GM23338 (cell line): ENCODE data around the gene RAN.

Experiments
- CREB1 ChIP-seq: fragments of 250-450 bp; sonication (Bioruptor Pico); IDR thresholded peaks from 2 replicates; pipeline ENCODE4 v1.5.0; 2020; ENCODE audit warnings: low read depth, mild to moderate bottlenecking, moderate library complexity
- EZH2 ChIP-seq: fragments of 200-600 bp; sonication (generic); IDR thresholded peaks from one replicate; pipeline ENCODE4 v1.8.0; 2017; ENCODE audit warnings: antibody characterized with exemption, mild to moderate bottlenecking, low read depth; ENCODE audit not compliant: unreplicated experiment
- EZH2phosphoT487 ChIP-seq: fragments of 200-600 bp; sonication (generic); IDR thresholded peaks from one replicate; pipeline ENCODE4 v1.8.1; 2018; ENCODE audit warnings: antibody characterized with exemption; ENCODE audit not compliant: unreplicated experiment
- JUNB ChIP-seq: IDR thresholded peaks from one replicate; pipeline ENCODE4 v1.6.1; 2016; ENCODE audit warnings: antibody characterized with exemption; ENCODE audit not compliant: unreplicated experiment
- NANOG ChIP-seq: IDR thresholded peaks from 2 replicates; pipeline ENCODE4 v1.6.1; 2016; ENCODE audit warnings: antibody characterized with exemption, borderline replicate concordance
- POLR2AphosphoS5 ChIP-seq: IDR thresholded peaks from 2 replicates; pipeline ENCODE4 v1.6.1; 2016; ENCODE audit warnings: antibody characterized with exemption, low read depth
- REST ChIP-seq: IDR thresholded peaks from one replicate; pipeline ENCODE4 v1.6.1; 2018; ENCODE audit warnings: antibody characterized with exemption; ENCODE audit not compliant: unreplicated experiment
- STAT1 ChIP-seq: IDR thresholded peaks from one replicate; pipeline ENCODE4 v1.6.1; 2016; ENCODE audit warnings: antibody characterized with exemption; ENCODE audit not compliant: unreplicated experiment
- ZNF114 ChIP-seq: fragments of 250-450 bp; sonication (Bioruptor Pico); IDR thresholded peaks from 2 replicates; pipeline ENCODE4 v1.5.0; 2020; ENCODE audit warnings: mild to moderate bottlenecking, moderate library complexity
- ZNF331 ChIP-seq: fragments of 250-450 bp; sonication (Bioruptor Pico); IDR thresholded peaks from 2 replicates; pipeline ENCODE4 v1.5.0; 2020; ENCODE audit warnings: low read depth, mild to moderate bottlenecking, moderate library complexity
- TF ChIP-seq, protein P1 (sequence below), 2 experiments: fragments of 200-600 bp in 1 of 2; sonication (generic) in 1 of 2; conservative IDR thresholded peaks; 2 replicates each; pipeline versions ENCODE4 v1.5.1 to v1.6.1; 2016 to 2017; ENCODE audit warnings: antibody characterized with exemption in 2 of 2, low read depth in 2 of 2, mild to moderate bottlenecking in 2 of 2, moderate library complexity in 1 of 2

DNA sequence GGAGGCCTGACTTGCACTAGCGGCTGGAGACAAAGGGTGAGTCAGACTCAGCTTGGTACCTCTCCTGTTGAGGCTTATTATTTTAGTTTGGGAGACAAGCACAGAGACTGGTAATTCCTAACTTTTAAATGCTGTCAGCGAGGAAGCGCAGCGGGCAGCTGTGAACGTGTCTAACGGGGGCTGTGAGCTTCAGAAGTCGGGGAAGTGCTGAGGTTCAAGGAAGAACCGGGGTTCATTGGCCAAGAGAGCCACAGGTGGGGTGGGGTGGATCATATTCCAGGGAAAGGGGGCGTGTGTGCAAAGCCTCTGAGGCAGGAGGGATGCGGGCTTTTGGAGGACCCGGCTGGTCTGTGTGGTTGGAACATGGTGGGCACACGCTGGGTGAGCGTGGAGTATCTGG lies 45.7 kb downstream of the RAN start:
- TF ChIP-seq, protein P1, sequence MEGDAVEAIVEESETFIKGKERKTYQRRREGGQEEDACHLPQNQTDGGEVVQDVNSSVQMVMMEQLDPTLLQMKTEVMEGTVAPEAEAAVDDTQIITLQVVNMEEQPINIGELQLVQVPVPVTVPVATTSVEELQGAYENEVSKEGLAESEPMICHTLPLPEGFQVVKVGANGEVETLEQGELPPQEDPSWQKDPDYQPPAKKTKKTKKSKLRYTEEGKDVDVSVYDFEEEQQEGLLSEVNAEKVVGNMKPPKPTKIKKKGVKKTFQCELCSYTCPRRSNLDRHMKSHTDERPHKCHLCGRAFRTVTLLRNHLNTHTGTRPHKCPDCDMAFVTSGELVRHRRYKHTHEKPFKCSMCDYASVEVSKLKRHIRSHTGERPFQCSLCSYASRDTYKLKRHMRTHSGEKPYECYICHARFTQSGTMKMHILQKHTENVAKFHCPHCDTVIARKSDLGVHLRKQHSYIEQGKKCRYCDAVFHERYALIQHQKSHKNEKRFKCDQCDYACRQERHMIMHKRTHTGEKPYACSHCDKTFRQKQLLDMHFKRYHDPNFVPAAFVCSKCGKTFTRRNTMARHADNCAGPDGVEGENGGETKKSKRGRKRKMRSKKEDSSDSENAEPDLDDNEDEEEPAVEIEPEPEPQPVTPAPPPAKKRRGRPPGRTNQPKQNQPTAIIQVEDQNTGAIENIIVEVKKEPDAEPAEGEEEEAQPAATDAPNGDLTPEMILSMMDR (conservative IDR thresholded peaks at IDR 0.05; ENCODE audit: low read depth in 2 of 2), result no peak
- TF ChIP-seq POLR2AphosphoS5 (no peak), CREB1 (CRISPR knock-in tag) (no peak), REST (no peak), EZH2 (no peak), ZNF114 (CRISPR knock-in tag) (no peak), JUNB (no peak), EZH2phosphoT487 (no peak), ZNF331 (CRISPR knock-in tag) (no peak), NANOG (no peak), STAT1 (no peak)
